Stomach (tissue), 9 donors: ENCODE results near the gene KIFAP3. TPM values are rescaled to one million over a fixed set of nuclear protein-coding genes. Genes with fewer than 3 reads are reported as not detected.
"Not testable (repeated sequence)": the region's sequence is repeated elsewhere in the genome, so short reads cannot be mapped to it uniquely, and the experiment has no call there.

Experiments
- DNase-seq, 2 donors: peaks; one replicate each; pipeline versions ENCODE4 v3.0.0 to v3.0.0-alpha.2; 2013 to 2019
- H3K27ac ChIP-seq, 5 donors: fragments of 200-600 bp in 4 of 5; sonication (generic) in 4 of 5; one replicate each; pipeline ENCODE4 v1.5.1; 2013 to 2019; ENCODE audit warnings: mild to moderate bottlenecking in 1 of 5, moderate library complexity in 1 of 5
- H3K27me3 ChIP-seq, 3 donors: fragments of 200-600 bp; sonication (generic); one replicate each; pipeline ENCODE4 v1.5.1; 2017 to 2019; ENCODE audit warnings: mixed run types in 1 of 3
- H3K36me3 ChIP-seq, 4 donors: fragments of 200-600 bp; sonication (generic); 1 replicate in 3 of 4; 2 replicates in 1 of 4; pipeline ENCODE4 v1.5.1; 2016 to 2019
- H3K4me1 ChIP-seq, 4 donors: fragments of 200-600 bp; sonication (generic); one replicate each; pipeline ENCODE4 v1.5.1; 2016 to 2019
- H3K4me3 ChIP-seq, 4 donors: fragments of 200-600 bp; sonication (generic) in 3 of 4; one replicate each; pipeline ENCODE4 v1.5.1; 2016 to 2019; ENCODE audit warnings: mild to moderate bottlenecking in 1 of 4
- H3K9me3 ChIP-seq, 4 donors: fragments of 200-600 bp; sonication (generic); one replicate each; pipeline ENCODE4 v1.5.1; 2016 to 2019
- CTCF ChIP-seq, 7 experiments: fragments of 450-650 bp in 4 of 7; fragments of 200-600 bp in 3 of 7; sonication (generic) in 3 of 7; IDR thresholded peaks; one replicate each; pipeline ENCODE4 v1.5.1; 2016 to 2019; ENCODE audit warnings: antibody characterized with exemption in 7 of 7, control low read depth in 2 of 7, mild to moderate bottlenecking in 1 of 7
- EP300 ChIP-seq: sonication (generic); formaldehyde crosslinking; IDR thresholded peaks from one replicate; pipeline ENCODE4 v1.6.1; 2017; ENCODE audit warnings: antibody characterized with exemption
- POLR2A ChIP-seq, 4 donors: fragments of 450-650 bp; IDR thresholded peaks; one replicate each; pipeline ENCODE4 v1.6.1; 2016; ENCODE audit warnings: antibody characterized with exemption in 4 of 4, control low read depth in 2 of 4, mild to moderate bottlenecking in 1 of 4, moderate library complexity in 1 of 4
- POLR2AphosphoS5 ChIP-seq, 3 donors: sonication (generic); formaldehyde crosslinking; IDR thresholded peaks; one replicate each; pipeline ENCODE4 v1.6.1; 2016; ENCODE audit warnings: antibody characterized with exemption in 3 of 3
- WGBS, 5 donors: extraction: QIAGEN DNeasy Blood & Tissue Kit in 3 of 5; methylation state at CpG; one replicate each; pipeline versions ENCODE4 v1.1.5 to v1.1.7; 2013 to 2018; 5-methylcytosine and 5-hydroxymethylcytosine counted together
- intact Hi-C: fragments of 100-400 bp; cut with DNase I; formaldehyde crosslinking; loops from one replicate; pipeline ENCODE4 v1.15.1; 2023; ENCODE audit warnings: low total_unique reads
- polyA plus RNA-seq, 3 donors: library from polyadenylated mRNA; stranded (reverse); fragments of 200-250 nt; gene quantifications; one replicate each; pipeline ENCODE4 v1.2.3, GENCODE V29; 2013
- total RNA-seq, 5 donors: library from RNA; depleted of rRNA; stranded (reverse); fragments of >200 nt; gene quantifications; one replicate each; pipeline versions ENCODE4 v1.1.0 to v1.2.3, GENCODE V29; 2014 to 2016
- donor health status: healthy with polysubstance abuse.
- donor health status: Bipolar disorder and iron deficiency.
- donor health status: healthy.

The KIFAP3 gene
- total and polyA plus RNA-seq, 8 donors = 6.3 to 40.9 (median 11.1) TPM

GRCh38 chr1:169924829-169925228, 149.7 kb downstream of the KIFAP3 start:
- TF ChIP-seq POLR2AphosphoS5 (IDR thresholded peaks at IDR 0.05) = no peak
- Histone ChIP-seq H3K27ac (no peak overlapping the region), H3K9me3 (no peaks in the 10 kb centered on the region), H3K36me3 (peaks cover 0 to 19% (median 9%) of the 10 kb centered on the region in 4 donors), H3K27me3 (no peaks in the 10 kb centered on the region), H3K4me3 (no peak overlapping the region), H3K4me1 (no peaks in the 10 kb centered on the region)
- DNase-seq = no peak
- WGBS, 5 donors = 79 to 89% (median 83%) methylated on average over 2 of the region's 2 CpGs
- intact Hi-C loops = no loop called here

- H3K9me3 ChIP-seq = no peaks in the 10 kb centered on the region
- H3K27ac ChIP-seq = no peak overlapping the region
- H3K4me3 ChIP-seq = no peak overlapping the region
- H3K27me3 ChIP-seq = no peaks in the 10 kb centered on the region
- WGBS, 5 donors = 94 to 96% (median 94%) methylated on average over 2 of the region's 2 CpGs
- intact Hi-C loops = no loop called here
- H3K4me1 ChIP-seq = no peaks in the 10 kb centered on the region
- DNase-seq = no peak
- peaks cover 0 to 26% (median 15%) of the 10 kb centered on the region in 4 donors for H3K36me3 ChIP-seq
- TF ChIP-seq POLR2AphosphoS5 (IDR thresholded peaks at IDR 0.05) = no peak
Measured at GRCh38 chr1:169924063-169924462, 150.4 kb downstream of the KIFAP3 start.

DNA sequence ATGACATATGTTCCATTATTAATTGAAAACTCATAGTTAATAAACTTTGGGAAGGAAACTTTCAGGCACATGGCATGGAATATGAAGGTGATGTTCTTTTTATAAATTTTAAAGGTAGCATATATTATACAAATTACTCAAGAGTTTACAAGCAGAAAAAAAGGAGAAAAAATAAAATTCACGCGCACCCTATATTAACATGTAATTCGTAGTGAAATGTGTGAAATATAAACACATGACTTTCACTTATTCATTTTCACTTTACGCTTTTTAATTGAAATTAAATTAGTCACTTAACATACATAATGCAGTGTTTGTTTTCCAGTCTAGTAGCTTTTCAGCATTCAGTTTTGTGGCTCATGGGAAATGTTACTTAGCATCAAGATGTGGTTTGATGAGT, 153.4 kb downstream of the KIFAP3 start:
- Histone ChIP-seq H3K4me3 (no peak overlapping the region), H3K27me3 (no peaks in the 10 kb centered on the region), H3K9me3 (no peaks in the 10 kb centered on the region), H3K4me1 (no peaks in the 10 kb centered on the region), H3K27ac (no peak overlapping the region), H3K36me3 (peaks cover 0 to 35% (median 18%) of the 10 kb centered on the region in 4 donors)
- no peak for TF ChIP-seq POLR2A (IDR thresholded peaks at IDR 0.05)
- no peak for TF ChIP-seq EP300
- no peak for TF ChIP-seq POLR2AphosphoS5 (IDR thresholded peaks at IDR 0.05)
- no peak for TF ChIP-seq CTCF (IDR thresholded peaks at IDR 0.05)
- WGBS, 5 donors = 96 to 98% (median 96%) methylated on average over 4 of the region's 4 CpGs
- intact Hi-C loops = no loop called here
- DNase-seq = no peak

DNA sequence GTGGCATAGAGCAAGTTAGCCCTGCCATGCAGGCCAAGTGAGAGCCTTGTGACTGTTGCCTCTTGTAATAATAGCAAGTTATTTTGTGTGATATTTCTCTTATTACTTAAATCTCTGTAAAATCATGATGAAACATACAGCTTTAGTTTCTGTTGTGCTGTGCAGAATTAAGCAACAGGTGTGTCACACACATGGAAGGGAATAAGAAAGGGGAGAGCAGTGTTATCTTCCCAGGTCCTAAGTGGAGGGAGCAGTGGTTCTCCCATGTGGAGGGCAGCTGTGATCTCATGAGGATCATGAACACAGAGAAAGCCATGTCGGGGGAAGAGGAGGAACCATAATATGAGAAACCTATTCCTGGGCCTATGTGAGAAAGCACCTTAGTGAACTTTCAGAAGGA, 155.6 kb downstream of the KIFAP3 start:
- TF ChIP-seq CTCF (IDR thresholded peaks at IDR 0.05) (no peak), EP300 (no peak), POLR2AphosphoS5 (IDR thresholded peaks at IDR 0.05) (no peak), POLR2A (IDR thresholded peaks at IDR 0.05) (no peak)
- no peak for DNase-seq
- 47 to 100% (median 94%) methylated on average over 1 of the region's 1 CpG for WGBS, 5 donors
- Histone ChIP-seq H3K4me1 (no peaks in the 10 kb centered on the region), H3K9me3 (no peaks in the 10 kb centered on the region), H3K36me3 (peaks cover 0 to 35% (median 18%) of the 10 kb centered on the region in 4 donors), H3K4me3 (no peak overlapping the region), H3K27ac (no peak overlapping the region), H3K27me3 (no peaks in the 10 kb centered on the region)
- intact Hi-C loops = no loop called here

GRCh38 chr1:169918220-169918619, 156.3 kb downstream of the KIFAP3 start:
- H3K4me3 ChIP-seq, intact Hi-C loops, H3K4me1 ChIP-seq, H3K27ac ChIP-seq, DNase-seq, H3K27me3 ChIP-seq, H3K9me3 ChIP-seq: not testable (repeated sequence)
- peaks cover 0 to 35% (median 18%) of the 10 kb centered on the region in 4 donors for H3K36me3 ChIP-seq
- 85 to 97% (median 92%) methylated on average over 9 of the region's 9 CpGs for WGBS, 5 donors

DNA sequence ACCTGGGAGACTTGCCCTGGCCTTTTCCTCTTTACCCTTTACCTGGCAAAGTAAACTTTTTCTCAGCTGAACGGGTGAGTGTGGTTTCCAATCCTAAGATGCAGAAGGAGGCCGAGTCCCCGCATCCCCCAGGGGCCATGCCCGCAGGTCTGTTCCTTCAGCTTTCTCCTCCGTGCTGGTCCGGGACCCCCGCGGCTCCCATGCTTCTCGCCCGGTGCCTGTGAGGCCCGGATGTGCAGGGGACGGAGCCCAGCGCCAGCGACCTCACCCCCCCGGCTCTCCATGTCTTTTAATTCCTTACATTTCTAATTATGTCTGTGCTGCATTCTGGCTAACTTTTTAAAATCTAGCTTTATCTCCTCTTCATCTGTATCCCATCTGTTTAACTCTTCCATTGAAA, 159.3 kb downstream of the KIFAP3 start:
- peaks cover 0 to 20% (median 11%) of the 10 kb centered on the region in 4 donors for H3K36me3 ChIP-seq
- no peaks in the 10 kb centered on the region for H3K4me1 ChIP-seq
- no peaks in the 10 kb centered on the region for H3K9me3 ChIP-seq
- no peak overlapping the region for H3K4me3 ChIP-seq
- TF ChIP-seq EP300 = no peak
- TF ChIP-seq CTCF (IDR thresholded peaks at IDR 0.05) = no peak
- no peak for TF ChIP-seq POLR2A (IDR thresholded peaks at IDR 0.05)
- no peak for TF ChIP-seq POLR2AphosphoS5 (IDR thresholded peaks at IDR 0.05)
- intact Hi-C loops = no loop called here
- 38 to 57% (median 51%) methylated on average over 15 of the region's 15 CpGs for WGBS, 5 donors
- H3K27me3 ChIP-seq = no peaks in the 10 kb centered on the region
- DNase-seq = no peak
- no peak overlapping the region for H3K27ac ChIP-seq
